PC-9 (cell line): ENCODE results near the gene LRP1B. TPM values are rescaled to one million over a fixed set of nuclear protein-coding genes. Genes with fewer than 3 reads are reported as not detected.

ENCODE experiments used
- BruUV-seq: library from RNA; stranded (reverse); fragments of 400-500 nt; replicated peaks from 2 replicates; lab custom pipeline; 2021; lab: Mats Ljungman, UMichigan
- CTCF ChIA-PET: fragments of 300-600 bp; sonication (Branson Sonifier 250); formaldehyde crosslinking; loops from one replicate; lab custom pipeline; 2022; ENCODE audit warnings: antibody characterized with exemption; lab: Charles Lee
- POLR2A ChIA-PET: fragments of 300-600 bp; sonication (Branson Sonifier 250); formaldehyde crosslinking; loops from one replicate; lab custom pipeline; 2022; ENCODE audit warnings: antibody characterized with exemption; ENCODE audit not compliant: unreplicated experiment; lab: Charles Lee
- DNase-seq, 2 experiments: peaks; one replicate each; pipeline versions ENCODE4 v3.0.0 to v3.0.0-alpha.2; 2015 to 2022; ENCODE audit warnings: mixed read lengths in 1 of 2
- H2AFZ ChIP-seq: fragments of 200-600 bp; sonication (generic); 2 replicates; pipeline ENCODE4 v1.8.1; 2017; ENCODE audit warnings: antibody characterized with exemption
- H3F3A ChIP-seq: fragments of 200-600 bp; sonication (generic); 2 replicates; pipeline ENCODE4 v1.8.1; 2017; ENCODE audit warnings: antibody characterized with exemption, mild to moderate bottlenecking, low read depth; ENCODE audit not compliant: insufficient read depth
- H3K27ac ChIP-seq: fragments of 200-600 bp; sonication (generic); 2 replicates; pipeline ENCODE4 v1.6.1; 2016; ENCODE audit warnings: mixed run types
- H3K27me3 ChIP-seq: fragments of 200-600 bp; sonication (generic); 2 replicates; pipeline ENCODE4 v1.6.1; 2016; ENCODE audit warnings: low read depth, mixed run types; ENCODE audit not compliant: insufficient read depth
- H3K36me3 ChIP-seq: fragments of 200-600 bp; sonication (generic); 2 replicates; pipeline ENCODE4 v1.6.1; 2016; ENCODE audit warnings: low read depth, mixed run types
- H3K4me1 ChIP-seq: fragments of 200-600 bp; sonication (generic); replicated peaks from 2 replicates; pipeline ENCODE4 v1.6.1; 2016; ENCODE audit warnings: mixed run types; ENCODE audit not compliant: insufficient read depth
- H3K4me2 ChIP-seq: fragments of 200-600 bp; sonication (generic); 2 replicates; pipeline ENCODE4 v1.6.1; 2017; ENCODE audit warnings: mixed run types
- H3K4me3 ChIP-seq: fragments of 200-600 bp; sonication (generic); 2 replicates; pipeline ENCODE4 v1.6.1; 2016; ENCODE audit warnings: mixed run types
- H3K79me2 ChIP-seq: fragments of 200-600 bp; sonication (generic); 2 replicates; pipeline ENCODE4 v1.6.1; 2017; ENCODE audit warnings: low read depth, mixed run types
- H3K9me2 ChIP-seq: fragments of 200-600 bp; sonication (generic); 2 replicates; pipeline ENCODE4 v1.8.1; 2017; ENCODE audit warnings: mild to moderate bottlenecking; ENCODE audit not compliant: insufficient read depth
- H3K9me3 ChIP-seq: fragments of 200-600 bp; sonication (generic); 2 replicates; pipeline ENCODE4 v1.8.1; 2016; ENCODE audit warnings: low read depth; ENCODE audit not compliant: insufficient read depth
- H4K20me1 ChIP-seq: fragments of 200-600 bp; sonication (generic); 2 replicates; pipeline ENCODE4 v1.8.1; 2017; ENCODE audit not compliant: insufficient read depth
- CTCF ChIP-seq: fragments of 200-600 bp; sonication (generic); conservative IDR thresholded peaks from 2 replicates; pipeline ENCODE4 v1.6.1; 2017; ENCODE audit warnings: mixed run types, antibody characterized with exemption, mild to moderate bottlenecking, moderate library complexity
- EZH2 ChIP-seq: fragments of 200-600 bp; sonication (generic); IDR thresholded peaks from 2 replicates; pipeline ENCODE4 v1.8.0; 2017; ENCODE audit warnings: antibody characterized with exemption, low read depth
- intact Hi-C: fragments of 100-400 bp; cut with micrococcal nuclease; formaldehyde crosslinking; loops from one replicate; pipeline ENCODE4 v1.10.0; 2022; ENCODE audit not compliant: unreplicated experiment
- total RNA-seq: library from RNA; stranded (reverse); gene quantifications from 2 replicates; pipeline ENCODE4 v1.2.3, GENCODE V29; 2021

LRP1B gene
- total RNA-seq, 1 experiment from 2014 or later = 1.7 TPM

DNA sequence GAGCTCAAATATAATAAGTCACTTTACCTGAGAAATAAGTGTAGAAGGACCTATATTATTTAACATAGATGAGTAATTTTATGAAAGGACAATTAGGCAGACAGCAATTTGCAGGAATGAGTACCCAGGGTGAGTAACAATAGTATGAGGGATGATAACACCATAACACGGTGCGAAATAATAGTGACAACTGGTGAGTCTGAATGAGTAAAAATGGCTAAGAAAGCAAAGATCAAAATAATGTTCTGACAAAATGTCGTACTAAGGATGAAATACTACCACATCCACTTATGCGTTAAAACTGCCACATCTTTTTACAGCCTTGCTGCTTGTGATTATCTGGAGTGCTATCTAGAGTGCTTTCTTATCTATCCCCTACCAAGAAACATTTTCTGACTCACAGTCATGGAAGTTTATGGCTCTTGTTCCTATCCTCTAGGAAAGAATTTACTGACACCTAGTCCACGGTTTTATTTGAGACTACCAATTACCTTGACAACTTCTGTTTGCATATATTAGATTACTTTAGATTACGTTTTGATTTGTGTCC, 929.7 kb downstream of the LRP1B start:
- H3K27me3 ChIP-seq = no peaks in the 10 kb centered on the region
- H3K9me2 ChIP-seq = no peaks in the 10 kb centered on the region
- no peak overlapping the region for H3K27ac ChIP-seq
- no peak overlapping the region for H3K4me2 ChIP-seq
- no peaks in the 10 kb centered on the region for H3F3A ChIP-seq
- intact Hi-C loops = no loop called here
- CTCF ChIA-PET = no interaction called here
- H2AFZ ChIP-seq = no peak overlapping the region
- no peaks in the 10 kb centered on the region for H3K79me2 ChIP-seq
- no peaks in the 10 kb centered on the region for H3K36me3 ChIP-seq
- H3K4me1 ChIP-seq = no peaks in the 10 kb centered on the region
- no peak overlapping the region for H3K4me3 ChIP-seq
- no peaks in the 10 kb centered on the region for H4K20me1 ChIP-seq
- TF ChIP-seq CTCF (no peak), EZH2 (no peak)
- no peaks in the 10 kb centered on the region for H3K9me3 ChIP-seq
- POLR2A ChIA-PET = no interaction called here
- BruUV-seq = no TSS peak
- no peak for DNase-seq

- Histone ChIP-seq H3F3A (no peaks in the 10 kb centered on the region), H3K79me2 (no peaks in the 10 kb centered on the region), H3K4me3 (no peak overlapping the region), H3K27me3 (no peaks in the 10 kb centered on the region), H2AFZ (no peak overlapping the region), H4K20me1 (no peaks in the 10 kb centered on the region), H3K4me1 (no peaks in the 10 kb centered on the region), H3K4me2 (no peak overlapping the region), H3K9me3 (no peaks in the 10 kb centered on the region), H3K27ac (no peak overlapping the region), H3K36me3 (no peaks in the 10 kb centered on the region), H3K9me2 (no peaks in the 10 kb centered on the region)
- no peak for DNase-seq
- ChIA-PET CTCF (no interaction called here), POLR2A (no interaction called here)
- TF ChIP-seq EZH2 (no peak), CTCF (no peak)
- intact Hi-C loops = no loop called here
- no TSS peak for BruUV-seq
Observed at GRCh38 chr2:141200191-141200590, 930.6 kb downstream of the LRP1B start.

- no TSS peak for BruUV-seq
- no peaks in the 10 kb centered on the region for H3K9me2 ChIP-seq
- intact Hi-C loops = loop anchor here (10.0 kb wide), 1 partner anchor 205 kb away; no protein-coding TSS in a partner anchor
- H3K9me3 ChIP-seq = no peaks in the 10 kb centered on the region
- no peaks in the 10 kb centered on the region for H3F3A ChIP-seq
- ChIA-PET CTCF (no interaction called here), POLR2A (no interaction called here)
- DNase-seq = no peak
- H4K20me1 ChIP-seq = no peaks in the 10 kb centered on the region
- no peak overlapping the region for H3K4me2 ChIP-seq
- H3K4me3 ChIP-seq = no peak overlapping the region
- no peak overlapping the region for H3K27ac ChIP-seq
- TF ChIP-seq CTCF (no peak), EZH2 (no peak)
- H3K4me1 ChIP-seq = no peaks in the 10 kb centered on the region
- no peaks in the 10 kb centered on the region for H3K79me2 ChIP-seq
- H3K36me3 ChIP-seq = no peaks in the 10 kb centered on the region
- no peaks in the 10 kb centered on the region for H3K27me3 ChIP-seq
- H2AFZ ChIP-seq = no peak overlapping the region
Observed at GRCh38 chr2:141199711-141200110, 931.1 kb downstream of the LRP1B start.
